HEK293T (cell line): Measurements from ENCODE around the gene CSRP1.
"Not testable (repeated sequence)": the region's sequence is repeated elsewhere in the genome, so short reads cannot be mapped to it uniquely, and the experiment has no call there.

ENCODE experiments used
- CTCF ChIA-PET: fragments of 350-600 bp; formaldehyde crosslinking; extraction: SDS; loops from one replicate; lab custom pipeline; 2021; ENCODE audit warnings: antibody characterized with exemption, inconsistent platforms; lab: Yijun Ruan, JAX
- POLR2A ChIA-PET: fragments of 350-600 bp; formaldehyde crosslinking; extraction: SDS; loops from one replicate; lab custom pipeline; 2020; ENCODE audit warnings: antibody characterized with exemption, inconsistent platforms; lab: Yijun Ruan, JAX
- DNase-seq: peaks from one replicate; pipeline ENCODE4 v3.0.0; 2012; ENCODE audit warnings: mixed read lengths; ENCODE audit errors: extremely low spot score
- ARNT ChIP-seq: fragments of 450-650 bp; IDR thresholded peaks from 2 replicates; pipeline ENCODE4 v1.6.1; 2017; ENCODE audit warnings: mild to moderate bottlenecking
- BHLHE40 ChIP-seq: fragments of 450-650 bp; IDR thresholded peaks from 2 replicates; pipeline ENCODE4 v1.6.1; 2016; ENCODE audit warnings: mild to moderate bottlenecking, moderate library complexity, borderline replicate concordance
- CTBP1 ChIP-seq: fragments of 450-650 bp; IDR thresholded peaks from 2 replicates; pipeline ENCODE4 v1.6.1; 2016; ENCODE audit warnings: borderline replicate concordance
- ELF4 ChIP-seq: fragments of 450-650 bp; IDR thresholded peaks from 2 replicates; pipeline ENCODE4 v1.6.1; 2017; ENCODE audit warnings: antibody characterized with exemption
- FOXA1 ChIP-seq: fragments of 450-650 bp; IDR thresholded peaks from 2 replicates; pipeline ENCODE4 v1.6.1; 2016; ENCODE audit warnings: mild to moderate bottlenecking
- FOXK2 ChIP-seq: fragments of 450-650 bp; IDR thresholded peaks from 2 replicates; pipeline ENCODE4 v1.6.1; 2016; ENCODE audit warnings: mild to moderate bottlenecking
- FOXM1 ChIP-seq: fragments of 450-650 bp; IDR thresholded peaks from 2 replicates; pipeline ENCODE4 v1.6.1; 2017; ENCODE audit warnings: mild to moderate bottlenecking, borderline replicate concordance
- HDGF ChIP-seq: fragments of 450-650 bp; IDR thresholded peaks from 2 replicates; pipeline ENCODE4 v1.6.1; 2017; ENCODE audit warnings: antibody characterized with exemption, borderline replicate concordance
- L3MBTL2 ChIP-seq: fragments of 450-650 bp; conservative IDR thresholded peaks from 2 replicates; pipeline ENCODE4 v1.6.1; 2016; ENCODE audit warnings: mild to moderate bottlenecking
- LEF1 ChIP-seq: fragments of 450-650 bp; IDR thresholded peaks from 2 replicates; pipeline ENCODE4 v1.6.1; 2017; ENCODE audit warnings: mild to moderate bottlenecking, borderline replicate concordance
- NFRKB ChIP-seq: fragments of 450-650 bp; IDR thresholded peaks from 2 replicates; pipeline ENCODE4 v1.6.1; 2016; ENCODE audit warnings: mild to moderate bottlenecking, moderate library complexity
- SP1 ChIP-seq: fragments of 450-650 bp; IDR thresholded peaks from 2 replicates; pipeline ENCODE4 v1.6.1; 2017
- SUZ12 ChIP-seq: fragments of 450-650 bp; IDR thresholded peaks from 2 replicates; pipeline ENCODE4 v1.6.1; 2016; ENCODE audit warnings: mild to moderate bottlenecking
- TARDBP ChIP-seq: fragments of 450-650 bp; IDR thresholded peaks from 2 replicates; pipeline ENCODE4 v1.6.1; 2016
- ZNF384 ChIP-seq: fragments of 450-650 bp; IDR thresholded peaks from 2 replicates; pipeline ENCODE4 v1.6.1; 2016
- TF ChIP-seq, protein P1 (sequence below): fragments of 450-650 bp; IDR thresholded peaks from 2 replicates; pipeline ENCODE4 v1.6.1; 2016

The CSRP1 gene

DNA sequence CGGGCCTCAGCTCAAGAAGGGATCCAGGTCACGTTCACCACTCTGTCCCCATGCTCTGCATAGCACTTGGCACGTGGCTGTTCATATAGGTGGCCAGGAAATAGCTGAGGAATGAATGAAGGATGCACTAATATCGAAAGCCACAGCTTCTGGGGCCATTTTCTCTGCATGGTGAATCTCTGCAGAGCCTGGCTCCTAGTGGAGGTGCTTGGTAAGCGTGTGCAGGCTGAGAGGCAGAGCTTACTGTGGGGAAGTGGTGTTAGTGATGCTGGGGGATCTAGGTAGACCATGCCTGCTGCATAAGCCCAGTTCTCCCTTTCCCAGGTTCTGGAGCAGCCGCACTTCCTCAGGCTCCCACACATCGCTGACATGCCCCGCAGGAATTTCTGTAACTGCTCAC, 8.3 kb downstream of the CSRP1 start:
- POLR2A ChIA-PET: no interaction called here
- CTCF ChIA-PET: interaction anchor here (0.8 to 1.5 kb wide), 2 partner anchors 14 to 16 kb away, joined by 5 to 6 read pairs; no protein-coding TSS in a partner anchor
- no peak for DNase-seq
- no peak for TF ChIP-seq FOXK2
- TF ChIP-seq NFRKB: no peak
- TF ChIP-seq, protein P1, sequence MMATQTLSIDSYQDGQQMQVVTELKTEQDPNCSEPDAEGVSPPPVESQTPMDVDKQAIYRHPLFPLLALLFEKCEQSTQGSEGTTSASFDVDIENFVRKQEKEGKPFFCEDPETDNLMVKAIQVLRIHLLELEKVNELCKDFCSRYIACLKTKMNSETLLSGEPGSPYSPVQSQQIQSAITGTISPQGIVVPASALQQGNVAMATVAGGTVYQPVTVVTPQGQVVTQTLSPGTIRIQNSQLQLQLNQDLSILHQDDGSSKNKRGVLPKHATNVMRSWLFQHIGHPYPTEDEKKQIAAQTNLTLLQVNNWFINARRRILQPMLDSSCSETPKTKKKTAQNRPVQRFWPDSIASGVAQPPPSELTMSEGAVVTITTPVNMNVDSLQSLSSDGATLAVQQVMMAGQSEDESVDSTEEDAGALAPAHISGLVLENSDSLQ: no peak
- TF ChIP-seq CTBP1: no peak
- no peak for TF ChIP-seq ZNF384
- TF ChIP-seq LEF1: no peak
- TF ChIP-seq BHLHE40: no peak
- no peak for TF ChIP-seq HDGF
- no peak for TF ChIP-seq ELF4
- no peak for TF ChIP-seq SUZ12
- no peak for TF ChIP-seq ARNT
- TF ChIP-seq SP1: no peak
- TF ChIP-seq TARDBP: no peak
- TF ChIP-seq L3MBTL2: no peak
- TF ChIP-seq FOXA1: no peak

DNA sequence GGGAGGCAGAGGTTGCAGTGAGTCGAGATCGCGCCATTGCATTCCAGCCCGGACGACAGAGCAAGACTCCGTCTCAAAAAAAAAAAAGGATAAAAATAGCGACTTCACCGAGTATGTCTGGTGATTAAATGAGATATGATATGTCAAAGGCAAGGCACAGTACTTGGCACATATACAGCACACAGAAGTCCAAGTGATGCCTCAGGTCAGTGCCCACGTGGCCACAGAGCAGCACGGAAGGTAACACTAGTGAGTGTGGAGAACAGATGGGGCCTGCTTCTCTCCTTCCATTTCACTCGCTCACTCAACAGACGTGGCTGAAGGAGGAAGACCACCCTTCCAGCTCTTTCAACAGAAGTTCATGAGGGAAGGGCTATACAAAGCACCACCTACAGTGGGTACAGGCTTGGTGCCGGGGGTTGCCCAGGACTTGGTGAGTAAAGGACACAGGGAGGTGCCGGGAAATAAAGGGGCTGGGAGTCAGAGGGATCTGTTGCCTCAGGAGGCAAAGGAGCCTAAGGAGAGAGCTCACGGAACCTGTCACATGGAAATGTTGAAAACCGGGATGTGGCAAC, 8.9 kb downstream of the CSRP1 start:
- CTCF ChIA-PET: interaction anchor here (0.8 kb wide), 1 partner anchor 15 kb away, joined by 6 read pairs; no protein-coding TSS in a partner anchor
- no peak for DNase-seq
- POLR2A ChIA-PET: no interaction called here
- no peak for TF ChIP-seq ZNF384
- TF ChIP-seq BHLHE40: no peak
- TF ChIP-seq TARDBP: no peak
- TF ChIP-seq SUZ12: no peak
- TF ChIP-seq, protein P1: no peak

DNA sequence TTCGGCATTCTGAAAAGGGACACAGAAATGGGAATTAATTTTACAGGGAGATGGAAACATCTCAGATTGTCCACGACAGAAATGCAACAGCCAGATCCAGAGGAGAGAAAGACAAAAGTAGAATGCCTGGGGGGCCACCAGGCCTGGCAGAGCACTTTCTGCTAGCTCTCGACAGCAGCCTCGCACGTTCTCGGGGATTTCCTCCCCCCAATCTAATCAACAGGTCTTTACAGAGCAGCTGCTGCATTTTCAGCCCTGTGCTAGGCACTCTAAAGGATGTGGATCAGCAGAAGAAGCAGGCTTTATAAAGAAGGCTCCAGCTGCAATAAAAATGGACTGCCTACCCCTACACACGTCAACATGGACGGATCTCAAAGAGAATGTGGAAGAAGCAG, 10.6 kb downstream of the CSRP1 start:
- CTCF ChIA-PET: interaction anchor here (1.4 kb wide), 2 partner anchors 14 to 16 kb away, joined by 6 read pairs; no protein-coding TSS in a partner anchor
- DNase-seq: no peak
- POLR2A ChIA-PET: no interaction called here

DNA sequence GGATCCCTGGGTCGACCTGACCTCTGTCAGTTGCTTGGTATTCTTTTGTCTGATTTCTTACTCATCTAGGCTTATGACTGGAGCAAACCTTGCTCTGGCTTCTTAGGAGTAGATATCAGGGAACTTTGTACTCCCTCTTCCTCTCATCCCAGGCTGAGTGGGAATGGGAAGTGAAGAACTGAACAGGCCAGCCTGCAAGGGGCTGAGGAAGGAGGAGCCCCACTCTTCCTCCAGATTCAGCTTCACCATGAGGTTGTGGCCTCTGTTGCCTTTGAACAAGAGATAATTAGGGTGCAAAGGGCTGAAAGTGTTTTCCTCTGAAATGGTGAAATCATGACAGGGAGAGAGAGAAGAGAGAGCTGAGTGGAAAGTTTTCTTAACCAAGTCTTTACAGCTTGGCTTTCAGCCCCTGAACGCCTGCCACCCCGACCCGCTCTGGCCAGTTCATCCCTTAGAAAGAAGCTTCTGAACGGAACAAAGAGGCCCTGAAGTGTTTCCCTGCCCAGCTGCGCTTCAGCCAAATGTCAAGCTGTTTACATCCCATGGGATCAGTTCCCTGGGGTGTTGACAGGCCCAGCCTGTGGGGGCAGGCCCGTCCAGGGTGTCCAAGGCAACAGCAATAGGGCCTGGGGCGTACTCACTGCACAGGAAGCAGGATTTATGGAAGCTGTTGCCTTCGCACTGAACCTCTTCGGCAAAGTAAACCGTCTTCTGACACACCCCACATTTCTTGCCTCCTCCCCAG, 11.2 kb downstream of the CSRP1 start:
- DNase-seq: no peak
- TF ChIP-seq ELF4 (no peak), FOXM1 (no peak), ZNF384 (no peak), LEF1 (no peak), HDGF (no peak), FOXK2 (no peak), TARDBP (no peak), SP1 (no peak), FOXA1 (no peak), ARNT (no peak), CTBP1 (no peak), BHLHE40 (no peak), L3MBTL2 (no peak), NFRKB (no peak), SUZ12 (no peak)
- TF ChIP-seq, protein P1: no peak
- POLR2A ChIA-PET: no interaction called here
- CTCF ChIA-PET: interaction anchor here (1.4 kb wide), 2 partner anchors 14 to 17 kb away, joined by 6 read pairs; no protein-coding TSS in a partner anchor

More for the DNA sequence above, 10.6 kb downstream of the CSRP1 start:
- TF ChIP-seq HDGF: no peak
- no peak for TF ChIP-seq TARDBP
- TF ChIP-seq L3MBTL2: no peak
- no peak for TF ChIP-seq CTBP1
- TF ChIP-seq LEF1: no peak

DNA sequence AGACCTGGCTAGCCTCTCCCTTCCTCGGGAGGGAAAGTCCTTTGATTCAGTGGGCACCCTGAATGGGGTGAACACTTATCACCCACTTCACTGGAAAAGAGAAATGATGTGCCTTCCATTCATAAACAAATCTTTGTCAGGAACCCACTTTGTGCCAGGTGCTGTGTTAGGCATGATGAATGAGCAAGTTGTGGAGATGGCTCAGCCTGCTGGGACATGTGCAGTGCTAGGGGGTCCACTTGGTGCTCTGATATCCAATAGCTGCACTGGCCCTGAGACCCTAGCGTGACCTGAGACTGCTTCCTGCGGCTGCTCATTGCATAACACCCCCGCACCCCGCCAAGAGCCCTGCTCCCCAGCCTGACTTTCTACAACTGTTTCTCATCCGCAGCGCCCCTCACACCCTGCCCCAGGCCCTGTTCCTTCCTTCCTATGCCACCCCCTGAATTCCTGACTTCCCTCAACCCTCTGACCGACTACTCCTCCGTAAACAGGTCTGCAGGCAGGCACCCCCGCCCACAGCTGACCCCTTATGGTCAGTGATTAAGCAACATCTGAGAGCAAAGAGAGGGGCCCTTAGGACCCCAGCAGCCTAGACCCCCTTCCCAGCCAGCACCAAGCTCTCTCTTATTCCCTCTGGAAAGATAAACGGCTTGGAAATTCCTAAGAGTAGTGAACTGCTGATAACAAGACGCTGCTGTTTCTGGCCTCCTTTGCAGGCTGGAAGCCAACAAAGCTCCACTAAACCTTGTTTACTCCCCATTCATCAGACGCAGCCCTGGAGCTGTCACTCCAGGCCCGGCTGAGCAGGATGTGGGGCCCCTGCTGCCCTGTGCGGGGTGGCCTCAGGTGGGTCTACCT, 12.9 kb downstream of the CSRP1 start:
- POLR2A ChIA-PET: interaction anchor here (1.5 kb wide), 1 partner anchor 9 kb away, joined by 3 read pairs; no protein-coding TSS in a partner anchor

DNA sequence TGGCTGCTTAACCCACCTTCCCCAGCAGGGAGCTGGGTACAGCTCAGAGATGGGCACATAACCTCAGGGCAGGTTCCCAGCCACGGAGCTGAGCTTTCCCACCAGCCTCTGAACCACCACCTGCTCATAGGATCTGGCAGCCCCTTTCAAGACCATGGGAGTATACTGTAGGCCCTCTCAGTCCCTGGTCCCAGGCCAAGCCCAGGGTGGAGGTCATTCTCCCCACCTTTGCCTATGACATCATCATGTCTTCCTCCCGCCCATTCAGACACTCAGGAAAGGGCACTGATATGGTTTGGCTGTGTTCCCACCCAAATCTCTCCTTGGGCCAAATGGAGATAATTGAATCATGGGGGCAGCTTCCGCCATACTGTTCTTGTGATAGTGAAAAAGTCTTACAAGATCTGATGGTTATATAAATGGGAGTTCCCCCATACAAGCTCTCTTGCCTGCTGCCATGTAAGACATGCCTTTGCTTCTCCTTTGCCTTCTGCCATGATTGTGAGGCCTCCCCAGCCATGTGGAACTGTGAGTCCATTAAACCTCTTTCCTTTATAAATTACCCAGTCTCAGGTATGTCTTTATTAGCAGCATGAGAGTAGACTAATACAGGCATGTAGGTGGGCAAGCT, 13.8 kb downstream of the CSRP1 start:
- ChIA-PET POLR2A (interaction anchor here (1.5 kb wide), 1 partner anchor 10 kb away, joined by 3 read pairs; no protein-coding TSS in a partner anchor), CTCF (interaction anchor here (1.1 kb wide), 1 partner anchor 18 kb away, joined by 3 read pairs; no protein-coding TSS in a partner anchor)
- DNase-seq: not testable (repeated sequence)

More for the DNA sequence above, 12.9 kb downstream of the CSRP1 start:
- no peak for DNase-seq
- TF ChIP-seq, protein P1: no peak
- TF ChIP-seq FOXK2 (no peak), ZNF384 (no peak), FOXA1 (no peak), NFRKB (no peak), SUZ12 (no peak)
- CTCF ChIA-PET: interaction anchor here (1.0 to 1.1 kb wide), 2 partner anchors 12 to 18 kb away, joined by 3 to 4 read pairs; no protein-coding TSS in a partner anchor
